B cell (primary cell): ENCODE results near the gene EDC4. TPM values are rescaled to one million over a fixed set of nuclear protein-coding genes. Genes with fewer than 3 reads are reported as not detected.
A peak's percentile ranks its signal among the peaks of the same experiment; 100 is the strongest.

Experiments used
- ATAC-seq: fragments of 200-7000 bp; cut with Tn5 transposase; one replicate; pipeline ENCODE4 v1.10.0; 2021; ENCODE audit warnings: low read depth, mild to moderate bottlenecking, moderate number of reproducible peaks, moderate library complexity
- CTCF ChIA-PET: fragments of 350-600 bp; sonication (Branson Sonifier 250); formaldehyde crosslinking; loops from one replicate; lab custom pipeline; 2021; ENCODE audit warnings: antibody characterized with exemption, inconsistent platforms; lab: Charles Lee
- POLR2A ChIA-PET: fragments of 350-600 bp; sonication (Branson Sonifier 250); formaldehyde crosslinking; loops from one replicate; lab custom pipeline; 2021; ENCODE audit warnings: antibody characterized with exemption; lab: Charles Lee
- DNase-seq: peaks from one replicate; pipeline ENCODE4 v3.0.0; 2013
- H2AFZ ChIP-seq: 2 replicates; pipeline ENCODE4 v1.6.1; 2012; ENCODE audit warnings: mild to moderate bottlenecking, low read depth, low read length; ENCODE audit not compliant: insufficient read depth, poor library complexity, severe bottlenecking
- H3K27ac ChIP-seq, 2 donors: 1 replicate in 1 of 2; 2 replicates in 1 of 2; pipeline ENCODE4 v1.5.1; 2012 to 2013; ENCODE audit warnings: low read length in 2 of 2, mild to moderate bottlenecking in 2 of 2, moderate library complexity in 1 of 2
- H3K27me3 ChIP-seq, 4 experiments: fragments of 200-600 bp in 1 of 4; sonication (generic) in 1 of 4; replicated peaks in 1 of 4; 1 replicate in 2 of 4; 2 replicates in 2 of 4; pipeline versions ENCODE4 v1.6.1 to v1.7.0; 2013 to 2016; ENCODE audit warnings: low read length in 3 of 4, mild to moderate bottlenecking in 2 of 4, mixed read lengths in 1 of 4, moderate library complexity in 1 of 4; ENCODE audit not compliant: insufficient read depth in 4 of 4, control insufficient read depth in 3 of 4; ENCODE audit errors: control extremely low read depth in 1 of 4
- H3K36me3 ChIP-seq, 2 experiments: replicated peaks in 1 of 2; 1 replicate in 1 of 2; 2 replicates in 1 of 2; pipeline versions ENCODE4 v1.6.1 to v1.7.1; 2013; ENCODE audit warnings: low read length in 1 of 2; ENCODE audit not compliant: insufficient read depth in 2 of 2, control insufficient read depth in 1 of 2; ENCODE audit errors: control extremely low read depth in 1 of 2, extremely low read depth in 1 of 2
- H3K4me1 ChIP-seq, 2 donors: fragments of 200-600 bp in 1 of 2; sonication (generic) in 1 of 2; 1 replicate in 1 of 2; 2 replicates in 1 of 2; pipeline versions ENCODE4 v1.5.1 to v1.6.1; 2013 to 2017; ENCODE audit warnings: low read length in 2 of 2; ENCODE audit not compliant: control insufficient read depth in 2 of 2, insufficient read depth in 2 of 2
- H3K4me2 ChIP-seq: replicated peaks from 2 replicates; pipeline ENCODE3; 2012; ENCODE audit warnings: mild to moderate bottlenecking, low read depth, low read length; ENCODE audit not compliant: poor library complexity, severe bottlenecking
- H3K4me3 ChIP-seq, 5 experiments: fragments of 200-600 bp in 1 of 5; sonication (generic) in 1 of 5; 1 replicate in 3 of 5; 2 replicates in 2 of 5; pipeline versions ENCODE4 v1.5.1 to v1.7.0; 2011 to 2016; ENCODE audit warnings: low read length in 4 of 5, mild to moderate bottlenecking in 4 of 5, low read depth in 2 of 5, control low read depth in 1 of 5, moderate library complexity in 1 of 5; ENCODE audit not compliant: insufficient read depth in 1 of 5; ENCODE audit errors: control extremely low read depth in 1 of 5, extremely low read depth in 1 of 5
- H3K79me2 ChIP-seq: fragments of 200-600 bp; sonication (generic); one replicate; pipeline ENCODE4 v1.6.0; 2016; ENCODE audit warnings: low read length; ENCODE audit not compliant: control insufficient read depth, insufficient read depth
- H3K9ac ChIP-seq: fragments of 200-600 bp; sonication (generic); 2 replicates; pipeline ENCODE4 v1.6.1; 2017; ENCODE audit warnings: mild to moderate bottlenecking, low read length, moderate library complexity
- H3K9me3 ChIP-seq, 3 donors: one replicate each; pipeline versions ENCODE4 v1.6.1 to v1.7.1; 2013; ENCODE audit warnings: low read length in 2 of 3; ENCODE audit not compliant: control insufficient read depth in 2 of 3, insufficient read depth in 1 of 3; ENCODE audit errors: control extremely low read depth in 1 of 3
- H4K20me1 ChIP-seq: 2 replicates; pipeline ENCODE4 v1.6.0; 2012; ENCODE audit warnings: mild to moderate bottlenecking, low read length; ENCODE audit not compliant: insufficient read depth, control insufficient read depth, poor library complexity, severe bottlenecking
- H3K27ac Mint-ChIP-seq: one replicate; pipeline ENCODE4 v1.8.0; 2021; ENCODE audit warnings: mixed read lengths
- H3K27me3 Mint-ChIP-seq: one replicate; pipeline ENCODE4 v1.8.0; 2021; ENCODE audit warnings: mixed read lengths
- H3K4me1 Mint-ChIP-seq: one replicate; pipeline ENCODE4 v1.8.0; 2021; ENCODE audit warnings: mixed read lengths
- H3K4me3 Mint-ChIP-seq: one replicate; pipeline ENCODE4 v1.8.0; 2021; ENCODE audit warnings: mixed read lengths
- H3K9me3 Mint-ChIP-seq: one replicate; pipeline ENCODE4 v1.8.0; 2022; ENCODE audit warnings: mixed read lengths; ENCODE audit not compliant: insufficient read depth
- CTCF ChIP-seq: fragments of 200-600 bp; IDR thresholded peaks from one replicate; pipeline ENCODE4 v1.8.0; 2022; ENCODE audit warnings: antibody characterized with exemption, mild to moderate bottlenecking
- EZH2 ChIP-seq: IDR thresholded peaks from 2 replicates; pipeline ENCODE4 v1.6.1; 2012; ENCODE audit warnings: borderline replicate concordance, low read depth, mild to moderate bottlenecking, moderate library complexity, low read length; ENCODE audit not compliant: insufficient read depth, poor library complexity, severe bottlenecking
- WGBS: methylation state at CpG from one replicate; pipeline ENCODE4 v1.1.5; 2013; ENCODE audit warnings: missing lambda C conversion rate; ENCODE audit not compliant: insufficient coverage; 5-methylcytosine and 5-hydroxymethylcytosine counted together
- intact Hi-C: fragments of 100-400 bp; cut with micrococcal nuclease; formaldehyde crosslinking; loops from one replicate; pipeline ENCODE4 v1.10.0; 2022
- polyA plus RNA-seq: library from polyadenylated mRNA; depleted of rRNA; stranded (reverse); fragments of >200 nt; gene quantifications from 2 replicates; pipeline ENCODE4 v1.2.3, GENCODE V29; 2012
- total RNA-seq, 2 donors: library from RNA; stranded (reverse); fragments of 120-200 nt in 1 of 2; gene quantifications; 1 replicate in 1 of 2; 2 replicates in 1 of 2; pipeline versions ENCODE4 v1.2.3 to v1.2.4, GENCODE V29; 2013 to 2022

Gene EDC4
- total and polyA plus RNA-seq, 2 donors (not counting 1 experiment from before 2014, with no cell fraction given) = 84.5 to 95.1 TPM

- Histone ChIP-seq H3K27ac (no peak overlapping the region), H3K4me2 (peak overlapping the region; percentile 97), H4K20me1 (peaks cover 36% of the 10 kb centered on the region), H3K9ac (no peak overlapping the region), H3K4me1 (peaks cover 39 to 53% of the 10 kb centered on the region in 2 donors), H3K36me3 (no peaks in the 10 kb centered on the region), H3K79me2 (peaks cover 49% of the 10 kb centered on the region), H3K9me3 (peaks cover 0 to 5% (median 0%) of the 10 kb centered on the region in 3 donors), H3K27me3 (no peaks in the 10 kb centered on the region), H3K4me3 (no peak overlapping the region), H2AFZ (no peak overlapping the region)
- DNase-seq (no peak), ATAC-seq (no peak)
- Mint-ChIP-seq H3K27ac (peak overlapping the region; percentile 70), H3K4me1 (peaks cover 50% of the 10 kb centered on the region), H3K27me3 (no peaks in the 10 kb centered on the region), H3K4me3 (peak overlapping the region; percentile 53), H3K9me3 (no peaks in the 10 kb centered on the region)
- ChIA-PET POLR2A (no interaction called here), CTCF (interaction anchor here (0.6 to 3.5 kb wide), 9 partner anchors 11 to 324 kb away, joined by 3 to 13 read pairs (median 4); partner anchors contain the start of genes DDX28, DUS2 and NFATC3)
- 100% methylated on average over 1 of the region's 4 CpGs for WGBS
- TF ChIP-seq EZH2 (no peak), CTCF (no peak)
- intact Hi-C loops = loop anchor here (10.0 kb wide), 1 partner anchor 1090 kb away; the partner anchor contains the start of gene DYNC1LI2
These were observed 28.4 kb upstream of the EDC4 start for GRCh38 chr16:67844497-67844896.
